ENCODE data around the gene LILRA6. TPM values are rescaled to one million over a fixed set of nuclear protein-coding genes. Genes with fewer than 3 reads are reported as not detected.
"Not testable (repeated sequence)": the region's sequence is repeated elsewhere in the genome, so short reads cannot be mapped to it uniquely, and the experiment has no call there.

LILRA6 gene
- total RNA-seq, 1 donor from 2014 or later: 1.1 TPM

- intact Hi-C loops (cut with micrococcal nuclease): loop anchor here (1.0 kb wide), 1 partner anchor 98 kb away; no protein-coding TSS in a partner anchor
Measured at GRCh38 chr19:54266133-54266532, 23.5 kb upstream of the LILRA6 start.

GRCh38 chr19:54262470-54262869 is 19.9 kb upstream of the LILRA6 start:
- intact Hi-C loops (cut with micrococcal nuclease): no loop called here

GRCh38 chr19:54262066-54262465 is 19.5 kb upstream of the LILRA6 start:
- intact Hi-C loops (cut with micrococcal nuclease): no loop called here

GRCh38 chr19:54257116-54257480 is 14.5 kb upstream of the LILRA6 start, which contains the start of gene LILRB5:
Gene LILRB5 (minus strand): TSS chr19:54257273. CDS start chr19:54257193, 80 bp downstream.
- intact Hi-C loops (cut with micrococcal nuclease): no loop called here

DNA sequence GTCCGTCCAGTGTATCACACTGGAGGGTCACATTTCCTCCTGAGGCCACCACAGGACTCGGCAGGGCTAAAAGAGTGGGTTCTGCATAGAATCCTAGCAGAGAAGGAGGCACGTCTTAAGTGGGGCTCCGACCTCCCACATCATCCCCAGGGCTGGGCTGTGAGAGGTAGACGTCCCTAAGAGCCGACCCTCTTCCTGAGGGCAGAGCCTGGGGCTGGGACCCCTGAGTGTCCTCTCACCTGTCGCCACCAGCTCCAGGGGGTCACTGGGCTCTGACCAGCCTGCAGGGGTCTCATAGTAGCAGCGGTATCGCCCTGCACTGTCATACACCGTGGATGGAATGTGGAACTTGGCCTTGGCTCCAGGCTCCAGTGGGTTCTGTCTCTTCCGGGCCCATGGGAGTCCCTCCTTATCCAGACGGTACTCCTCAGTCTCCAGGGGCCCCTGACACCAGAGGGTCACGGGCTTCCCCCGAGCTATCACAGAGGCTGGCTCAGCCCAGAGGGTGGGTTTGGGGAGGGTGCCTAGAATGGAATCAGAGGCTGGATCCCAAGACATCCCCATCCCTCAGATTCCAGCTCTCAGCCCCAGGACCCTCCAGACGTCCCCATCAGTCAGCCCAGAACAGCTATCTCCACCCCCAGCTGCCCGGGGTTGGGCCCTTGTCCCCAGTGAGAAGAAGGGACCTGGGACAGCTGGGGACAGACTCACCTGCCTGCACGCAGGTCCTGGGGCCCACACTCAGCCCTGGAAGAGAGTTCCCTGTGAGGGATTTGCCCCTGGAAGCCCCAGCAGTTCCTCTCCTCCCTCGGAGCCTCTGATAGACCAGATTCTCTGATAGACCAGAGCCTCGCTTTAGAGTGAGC is 13.9 kb upstream of the LILRA6 start:
- intact Hi-C loops (cut with micrococcal nuclease): no loop called here

DNA sequence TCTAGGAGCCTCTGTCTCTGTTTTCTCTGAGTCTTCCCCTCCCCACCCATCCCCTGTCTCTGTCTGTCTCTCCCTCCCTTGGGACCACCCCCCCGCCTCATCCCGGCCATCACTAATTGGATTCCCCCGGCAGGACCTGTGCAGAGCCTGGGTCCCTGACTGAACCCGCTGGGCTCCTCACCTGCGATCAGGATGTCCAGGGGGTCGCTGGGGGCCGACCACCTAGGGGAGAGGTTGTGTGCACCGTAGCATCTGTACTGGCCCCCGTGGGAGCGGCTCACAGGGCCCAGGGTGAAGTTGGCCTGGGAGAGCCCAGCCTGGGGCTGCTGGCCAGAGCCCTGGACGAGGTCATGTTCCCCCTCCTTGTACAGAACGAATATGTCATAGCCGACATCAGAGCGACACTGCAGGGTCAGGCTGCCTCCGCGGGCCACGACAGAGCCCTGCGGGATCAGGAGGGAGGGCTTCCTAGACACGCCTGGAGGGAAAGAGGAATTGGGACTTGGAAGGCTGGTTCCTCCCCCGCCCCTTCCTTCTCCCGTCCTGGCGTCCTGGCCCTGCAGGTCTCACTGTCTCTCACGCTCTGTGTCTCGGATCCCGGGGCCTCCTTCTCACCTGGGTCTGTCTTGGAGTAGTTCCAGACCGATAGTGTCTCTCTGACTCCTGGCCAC is 12.7 kb upstream of the LILRA6 start:
- intact Hi-C loops (cut with micrococcal nuclease): no loop called here

DNA sequence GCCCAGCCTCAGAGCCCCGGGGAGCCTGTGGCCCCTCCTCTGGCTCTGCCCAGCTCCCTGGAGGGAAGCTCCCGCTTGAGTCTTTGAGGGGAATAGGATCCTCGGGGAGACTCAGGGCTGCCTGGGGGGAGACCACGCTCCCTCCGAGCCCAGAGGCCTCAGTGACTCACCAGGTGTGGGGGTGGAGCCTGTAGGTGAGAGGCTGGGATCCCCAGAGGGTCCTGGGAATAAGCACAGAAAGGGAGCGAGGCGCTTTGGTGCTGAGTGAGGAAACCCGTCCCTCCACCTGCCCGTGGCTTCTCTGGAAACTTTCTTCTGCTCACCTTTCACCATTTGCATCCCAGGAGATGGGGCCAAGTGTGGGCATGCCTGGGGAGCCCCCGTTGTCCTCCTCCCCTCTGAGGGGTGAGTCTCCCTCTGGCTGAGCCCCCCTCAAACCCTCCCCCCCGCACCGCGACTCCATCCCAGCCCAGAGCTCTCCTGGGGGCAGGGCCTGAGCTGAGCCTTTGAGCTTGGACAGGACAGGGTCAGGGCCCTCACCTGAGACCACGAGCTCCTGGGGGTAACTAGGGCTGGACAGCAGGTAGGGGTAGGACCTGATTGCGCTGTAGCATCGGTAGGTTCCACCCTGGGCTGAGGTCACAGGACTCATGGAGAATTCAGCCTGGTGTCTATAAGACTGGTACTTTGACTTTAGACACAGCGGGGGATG is 11.8 kb upstream of the LILRA6 start:
- intact Hi-C loops (cut with micrococcal nuclease): no loop called here

GRCh38 chr19:54253331-54254194 is 11.0 kb upstream of the LILRA6 start:
- intact Hi-C loops (cut with micrococcal nuclease): no loop called here

DNA sequence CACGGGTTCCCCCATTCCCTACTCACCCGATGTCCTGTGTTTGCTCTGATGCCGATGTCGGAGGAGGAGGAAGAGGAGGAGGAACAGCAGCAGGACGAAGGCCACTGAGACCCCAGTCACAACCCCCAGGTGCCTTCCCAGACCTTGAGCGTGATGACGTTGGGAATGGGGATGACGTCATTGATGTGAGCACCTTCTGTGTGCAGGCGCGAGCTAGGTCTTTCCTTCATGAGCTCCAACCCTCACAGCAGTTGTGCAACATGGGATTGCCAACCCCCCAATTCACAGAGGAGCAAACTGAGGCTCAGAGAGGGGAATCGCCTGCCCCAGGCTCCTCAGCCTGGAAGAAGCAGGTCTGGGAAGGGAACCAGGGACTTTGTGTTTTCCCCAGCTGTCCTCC is 10.3 kb upstream of the LILRA6 start:
- intact Hi-C loops (cut with micrococcal nuclease): no loop called here

GRCh38 chr19:54252243-54252642 is 9.7 kb upstream of the LILRA6 start:
- intact Hi-C loops (cut with micrococcal nuclease): no loop called here

GRCh38 chr19:54248016-54248601 is 5.5 kb upstream of the LILRA6 start:
- intact Hi-C loops (cut with micrococcal nuclease): loop anchor here (5.0 kb wide), 1 partner anchor 139 kb away; no protein-coding TSS in a partner anchor

DNA sequence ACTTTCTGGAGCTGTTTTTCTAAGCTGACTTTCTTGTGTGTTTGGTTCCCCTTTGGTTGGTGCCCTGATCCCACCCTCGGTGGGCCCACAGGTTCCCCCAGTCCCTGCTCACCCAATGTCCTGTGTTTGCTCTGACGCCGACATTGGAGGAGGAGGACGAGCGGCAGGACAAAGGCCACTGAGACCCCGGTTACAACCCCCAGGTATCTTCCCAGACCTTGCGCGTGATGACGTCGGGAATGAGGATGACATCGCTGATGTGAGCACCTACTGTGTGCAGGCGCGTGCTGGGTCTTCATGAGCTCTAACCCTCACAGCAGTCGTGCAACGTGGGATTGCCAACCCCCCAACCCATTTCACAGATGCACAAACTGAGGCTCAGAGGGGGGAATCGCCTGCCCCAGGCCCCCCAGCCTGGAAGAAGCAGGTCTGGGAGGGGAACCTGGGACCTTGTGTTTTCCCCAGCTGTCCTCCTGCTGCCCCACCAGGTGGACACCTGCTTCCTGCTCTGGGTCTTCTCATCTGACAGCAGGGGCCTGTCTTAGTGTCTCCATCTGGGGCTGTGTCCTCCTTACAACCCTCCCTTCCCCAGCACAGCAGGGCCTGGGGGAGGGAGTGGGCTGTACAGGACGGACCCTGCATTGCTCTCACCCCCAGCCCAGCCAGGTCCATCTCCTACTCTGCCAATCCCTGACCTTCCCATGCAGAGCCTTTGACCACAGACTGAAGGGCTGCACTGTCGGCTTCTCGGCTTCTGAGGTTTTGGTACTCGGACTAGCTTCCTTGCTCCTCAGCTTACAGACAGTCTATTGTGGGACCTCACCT is 4.7 kb upstream of the LILRA6 start:
- intact Hi-C loops (cut with micrococcal nuclease): loop anchor here (5.0 kb wide), 1 partner anchor 140 kb away; no protein-coding TSS in a partner anchor

- intact Hi-C loops (cut with micrococcal nuclease): loop anchor here (5.0 kb wide), 1 partner anchor 141 kb away; no protein-coding TSS in a partner anchor
Measured at GRCh38 chr19:54245936-54246335, 3.3 kb upstream of the LILRA6 start.

- intact Hi-C loops (cut with micrococcal nuclease): not testable (repeated sequence)
Measured at GRCh38 chr19:54243809-54244208, 1.2 kb upstream of the LILRA6 start.

GRCh38 chr19:54242234-54242633 is 356 bp downstream of the LILRA6 start:
- intact Hi-C loops (cut with micrococcal nuclease): not testable (repeated sequence)

DNA sequence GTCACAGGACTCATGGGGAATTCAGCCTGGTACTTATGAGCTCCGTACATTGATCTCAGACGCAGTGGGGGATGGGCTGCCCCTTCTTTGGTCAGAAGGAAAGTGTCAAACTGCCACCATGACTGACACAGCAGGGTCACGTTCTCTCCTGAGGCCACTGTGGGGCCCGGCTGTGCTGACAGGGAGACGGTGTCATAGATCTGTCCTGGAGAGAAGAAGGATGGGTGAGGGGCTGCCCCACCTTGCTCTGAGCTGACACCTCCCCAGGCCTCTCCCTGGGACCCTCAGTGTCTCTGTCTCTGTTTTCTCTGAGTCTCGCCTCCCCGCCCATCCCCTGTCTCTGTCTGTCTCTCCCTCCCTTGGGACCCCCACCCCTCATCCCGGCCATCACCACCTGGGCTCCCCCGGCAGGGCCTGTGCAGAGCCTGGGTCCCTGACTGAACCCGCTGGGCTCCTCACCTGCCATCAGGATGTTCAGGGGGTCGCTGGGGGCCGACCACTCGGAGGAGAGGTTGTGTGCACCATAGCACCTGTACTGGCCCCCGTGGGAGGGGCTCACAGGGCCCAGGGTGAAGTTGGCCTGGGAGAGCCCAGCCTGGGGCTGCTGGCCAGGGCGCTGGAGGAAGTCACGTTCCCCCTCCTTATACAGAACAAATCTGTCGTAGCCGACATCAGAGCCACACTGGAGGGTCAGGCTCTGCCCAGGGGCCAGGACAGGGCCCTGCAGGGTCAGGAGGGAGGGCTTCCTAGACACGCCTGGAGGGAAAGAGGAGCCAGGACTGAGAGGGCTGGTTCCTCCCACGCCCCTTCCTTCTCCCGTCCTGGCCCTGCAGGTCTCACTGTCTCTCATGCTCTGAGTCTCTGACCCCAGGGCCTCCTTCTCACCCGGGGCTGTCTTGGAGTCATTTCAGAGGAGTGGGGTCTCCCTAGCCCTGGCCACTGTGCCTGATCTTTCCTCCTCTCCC is 1.9 kb downstream of the LILRA6 start:
- intact Hi-C loops (cut with micrococcal nuclease): loop anchor here (2.0 kb wide), 1 partner anchor 18 kb away; the partner anchor contains the start of gene LILRB3

DNA sequence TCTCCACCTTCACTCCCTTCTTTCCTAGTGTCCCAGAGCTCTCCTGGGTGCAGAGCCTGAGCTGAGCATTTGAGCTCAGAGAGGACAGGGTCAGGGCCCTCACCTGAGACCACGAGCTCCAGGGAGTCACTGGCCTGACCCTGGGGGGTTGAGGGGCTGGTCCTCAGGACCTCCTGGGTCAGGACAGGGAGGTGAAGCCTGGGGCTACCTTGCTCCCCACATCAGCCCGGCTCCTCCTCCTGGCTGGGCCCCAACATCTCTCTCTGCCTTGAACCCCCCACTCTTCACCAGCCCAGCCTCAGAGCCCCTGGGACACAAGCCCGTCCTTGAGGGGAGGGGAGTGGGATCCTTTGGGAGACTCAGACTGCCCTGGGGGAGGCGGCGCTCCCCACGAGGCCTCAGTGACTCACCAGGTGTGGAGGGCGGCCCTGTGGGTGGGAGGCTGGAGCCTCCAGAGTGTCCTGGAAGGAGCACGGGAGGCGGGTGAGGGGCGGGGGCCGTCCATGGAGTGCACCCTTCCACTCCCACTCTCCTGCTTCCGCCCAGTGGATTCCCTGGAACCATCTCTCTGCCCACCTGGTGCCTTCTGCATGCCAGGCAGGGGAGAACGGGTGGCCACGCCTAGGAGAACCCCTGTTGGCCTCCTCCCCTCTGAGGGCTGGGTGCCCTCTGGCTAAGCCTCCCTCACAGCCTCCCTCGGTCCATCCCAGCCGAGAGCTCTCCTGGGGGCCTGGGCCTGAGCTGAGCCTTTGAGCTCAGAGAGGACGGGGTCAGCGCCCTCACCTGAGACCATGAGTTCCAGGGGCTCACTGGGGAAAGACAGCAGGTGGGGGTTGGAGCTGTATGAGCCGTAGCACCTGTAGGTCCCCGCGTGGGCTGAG is 2.9 kb downstream of the LILRA6 start:
- intact Hi-C loops (cut with micrococcal nuclease): loop anchor here (2.0 kb wide), 1 partner anchor 17 kb away; the partner anchor contains the start of gene LILRB3
